Heart right ventricle (tissue), 16 donors: Measurements from ENCODE around the gene SELPLG. TPM values are rescaled to one million over a fixed set of nuclear protein-coding genes. Genes with fewer than 3 reads are reported as not detected.
"Not testable (repeated sequence)": the region's sequence is repeated elsewhere in the genome, so short reads cannot be mapped to it uniquely, and the experiment has no call there.

Experiments
- ATAC-seq, 8 donors: fragments of 200-7000 bp; cut with Tn5 transposase; one replicate each; pipeline ENCODE4 v1.9.1; 2020; ENCODE audit warnings: mild to moderate bottlenecking in 8 of 8, moderate library complexity in 8 of 8, moderate number of reproducible peaks in 1 of 8
- DNase-seq, 2 donors: peaks; one replicate each; pipeline ENCODE4 v3.0.0-alpha.2; 2020
- H3K27ac ChIP-seq, 10 donors: fragments of 200-600 bp; sonication (generic) in 2 of 10; one replicate each; pipeline versions ENCODE4 v1.5.0 to v1.8.0; 2020 to 2022; ENCODE audit warnings: mild to moderate bottlenecking in 3 of 10
- H3K27me3 ChIP-seq, 7 donors: fragments of 200-600 bp; one replicate each; pipeline ENCODE4 v1.8.0; 2021 to 2022; ENCODE audit warnings: mild to moderate bottlenecking in 2 of 7
- H3K36me3 ChIP-seq, 9 donors: fragments of 200-600 bp; sonication (generic) in 1 of 9; one replicate each; pipeline versions ENCODE4 v1.5.0 to v1.8.0; 2020 to 2022; ENCODE audit warnings: mild to moderate bottlenecking in 2 of 9
- H3K4me1 ChIP-seq, 9 donors: fragments of 200-600 bp; sonication (generic) in 1 of 9; one replicate each; pipeline versions ENCODE4 v1.5.0 to v1.8.0; 2020 to 2022; ENCODE audit warnings: mild to moderate bottlenecking in 4 of 9
- H3K4me3 ChIP-seq, 10 donors: fragments of 200-600 bp; sonication (generic) in 2 of 10; one replicate each; pipeline versions ENCODE4 v1.5.0 to v1.8.0; 2020 to 2022; ENCODE audit warnings: mild to moderate bottlenecking in 7 of 10, moderate library complexity in 2 of 10
- H3K9me3 ChIP-seq, 11 donors: fragments of 200-600 bp in 10 of 11; sonication (generic) in 2 of 11; one replicate each; pipeline versions ENCODE4 v1.5.0 to v1.8.0; 2013 to 2022; ENCODE audit warnings: mild to moderate bottlenecking in 2 of 11, control low read depth in 1 of 11, moderate library complexity in 1 of 11
- WGBS, 2 donors: extraction: QIAGEN DNeasy Blood & Tissue Kit; methylation state at CpG; one replicate each; pipeline ENCODE4 v1.1.7; 2013; ENCODE audit warnings: inconsistent platforms in 1 of 2; 5-methylcytosine and 5-hydroxymethylcytosine counted together
- intact Hi-C, 10 donors: fragments of 100-400 bp; cut with DNase I; formaldehyde crosslinking; loops; one replicate each; pipeline versions ENCODE4 v1.11.1 to v1.14.2; 2022
- polyA plus RNA-seq, 2 donors: library from polyadenylated mRNA; stranded (reverse); fragments of 200-250 nt; gene quantifications; one replicate each; pipeline ENCODE4 v1.2.3, GENCODE V29; 2013
- total RNA-seq, 10 donors: library from RNA; stranded (reverse); fragmentation: NEBNext Ultra II Directional in 3 of 10; extraction: Animal tissue kit (Norgen Biotek cat#: 25700) in 3 of 10; gene quantifications; one replicate each; pipeline versions ENCODE4 v1.2.1 to v1.2.4, GENCODE V29; 2021 to 2023
- TF ChIP-seq, protein P1 (sequence below), 9 donors: fragments of 200-600 bp; sonication (generic) in 2 of 9; IDR thresholded peaks; one replicate each; pipeline versions ENCODE4 v1.5.0 to v1.8.0; 2021 to 2022; ENCODE audit warnings: antibody characterized with exemption in 9 of 9, mild to moderate bottlenecking in 5 of 9, moderate library complexity in 1 of 9
- donor health status: Arrhythmogenic right ventricular cardiomyopathy.
- donor health status: ischemic (EF 13 %, LVEDD 7.1; RV severe dilation, severe dysfunction).
- donor health status: healthy with polysubstance abuse.
- donor health status: DM: no; HTN: yes; CAD: no.
- donor health status: DM: no; HTN: no; CAD: no.
- donor health status: ischemic (EF 25% LVEDD 6.9; RV normal size, moderate dysfunction).
- donor health status: ischemic (EF 25% LVEDD 5.7; RV mildly dilated, moderate dysfunction).
- donor health status: healthy.
- donor health status: DM: yes; HTN: yes; CAD: no.
- donor health status: Ischemic cardiomyopathy.
- donor health status: ischemic (EF 35%, LVEDD 5.7; RV mildly dilated, moderate dysfunction).
- donor health status: nonischemic (EF 11% LVEDD 7.7; RV severe dilation, severe dysfunction).
- donor health status: DM: yes; HTN: yes; CAD: no.
- donor health status: PGD.
- donor health status: ischemic (EF 29% LVEDD 5.4; RV normal size, mild dysfunction).
- donor health status: nonischemic (EF 23%, LVEDD 6.1; RV moderate dilation, normal function).

SELPLG gene
- total and polyA plus RNA-seq, 12 donors, result 0.88 to 17.6 (median 2.4) TPM

DNA sequence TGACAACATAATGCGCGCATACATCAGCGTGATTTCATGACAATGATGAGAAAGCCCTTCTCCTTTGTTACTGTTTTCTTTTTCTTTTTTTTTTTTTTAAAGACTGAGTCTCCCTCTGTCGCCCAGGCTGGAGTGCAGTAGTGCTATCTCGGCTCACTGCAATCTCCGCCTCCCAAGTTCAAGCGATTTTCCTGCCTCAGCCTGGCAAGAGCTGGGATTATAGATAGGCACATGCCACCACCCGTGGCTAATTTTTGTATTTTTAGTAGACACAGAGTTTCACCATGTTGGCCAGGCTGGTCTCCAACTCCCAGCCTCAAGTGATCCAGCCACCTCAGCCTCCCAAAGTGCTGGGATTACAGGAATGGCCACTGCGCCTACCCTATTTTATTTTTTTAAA is 20.9 kb upstream of the SELPLG start:
- intact Hi-C loops, H3K4me3 ChIP-seq, H3K9me3 ChIP-seq, H3K27me3 ChIP-seq: not testable (repeated sequence)
- Histone ChIP-seq H3K36me3 (peaks cover 0 to 92% (median 24%) of the 10 kb centered on the region in 9 donors), H3K4me1 (peaks cover 0 to 55% (median 24%) of the 10 kb centered on the region in 9 donors), H3K27ac (peak overlapping the region in 9 of 10 donors; percentile 2 to 80 (median 70))
- TF ChIP-seq, protein P1, sequence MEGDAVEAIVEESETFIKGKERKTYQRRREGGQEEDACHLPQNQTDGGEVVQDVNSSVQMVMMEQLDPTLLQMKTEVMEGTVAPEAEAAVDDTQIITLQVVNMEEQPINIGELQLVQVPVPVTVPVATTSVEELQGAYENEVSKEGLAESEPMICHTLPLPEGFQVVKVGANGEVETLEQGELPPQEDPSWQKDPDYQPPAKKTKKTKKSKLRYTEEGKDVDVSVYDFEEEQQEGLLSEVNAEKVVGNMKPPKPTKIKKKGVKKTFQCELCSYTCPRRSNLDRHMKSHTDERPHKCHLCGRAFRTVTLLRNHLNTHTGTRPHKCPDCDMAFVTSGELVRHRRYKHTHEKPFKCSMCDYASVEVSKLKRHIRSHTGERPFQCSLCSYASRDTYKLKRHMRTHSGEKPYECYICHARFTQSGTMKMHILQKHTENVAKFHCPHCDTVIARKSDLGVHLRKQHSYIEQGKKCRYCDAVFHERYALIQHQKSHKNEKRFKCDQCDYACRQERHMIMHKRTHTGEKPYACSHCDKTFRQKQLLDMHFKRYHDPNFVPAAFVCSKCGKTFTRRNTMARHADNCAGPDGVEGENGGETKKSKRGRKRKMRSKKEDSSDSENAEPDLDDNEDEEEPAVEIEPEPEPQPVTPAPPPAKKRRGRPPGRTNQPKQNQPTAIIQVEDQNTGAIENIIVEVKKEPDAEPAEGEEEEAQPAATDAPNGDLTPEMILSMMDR (IDR thresholded peaks at IDR 0.05), result peak in 1 of 9 donors; percentile 3
- 61 to 68% methylated on average over 9 of the region's 9 CpGs for WGBS, 2 donors
- DNase-seq, result peak in 1 of 2 donors; percentile 56
- peak; percentile 63 to 89 (median 74) for ATAC-seq

DNA sequence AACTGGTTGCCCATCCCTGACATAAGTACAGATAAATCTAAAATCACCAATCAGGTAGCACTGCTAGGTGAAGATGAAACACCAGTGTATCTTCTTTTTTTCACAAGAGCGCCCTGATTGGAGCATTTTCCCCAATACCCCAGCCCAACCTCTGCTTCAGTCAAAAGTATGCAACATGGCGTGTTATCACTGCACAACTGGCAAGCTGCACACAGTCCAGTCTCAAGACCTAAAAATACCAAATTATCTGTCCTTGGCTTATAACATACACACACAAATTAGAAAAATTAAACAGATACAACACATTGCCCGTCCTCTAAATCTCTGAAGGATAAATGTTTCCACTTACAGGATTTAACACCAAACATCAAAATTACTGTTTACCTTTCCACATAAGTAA is 20.2 kb upstream of the SELPLG start:
- Histone ChIP-seq H3K27me3 (no peaks in the 10 kb centered on the region), H3K27ac (peak overlapping the region; percentile 5 to 80 (median 66)), H3K4me1 (peaks cover 0 to 59% (median 26%) of the 10 kb centered on the region in 9 donors), H3K9me3 (no peaks in the 10 kb centered on the region), H3K36me3 (peaks cover 0 to 94% (median 23%) of the 10 kb centered on the region in 9 donors), H3K4me3 (no peak overlapping the region)
- TF ChIP-seq, protein P1 (IDR thresholded peaks at IDR 0.05), result no peak
- intact Hi-C loops, result no loop called here
- ATAC-seq (peak in 7 of 8 donors; percentile 32 to 87 (median 71)), DNase-seq (no peak)
- 59 to 77% methylated on average over 3 of the region's 3 CpGs for WGBS, 2 donors

- Histone ChIP-seq H3K27me3 (no peaks in the 10 kb centered on the region), H3K4me1 (peaks cover 0 to 52% (median 26%) of the 10 kb centered on the region in 9 donors), H3K4me3 (no peak overlapping the region), H3K27ac (peak overlapping the region in 9 of 10 donors; percentile 5 to 80 (median 70)), H3K36me3 (peaks cover 0 to 94% (median 30%) of the 10 kb centered on the region in 9 donors), H3K9me3 (no peaks in the 10 kb centered on the region)
- TF ChIP-seq, protein P1 (IDR thresholded peaks at IDR 0.05), result no peak
- ATAC-seq, result no peak
- no peak for DNase-seq
- intact Hi-C loops, result no loop called here
Measured at GRCh38 chr12:108653082-108653516, 19.4 kb upstream of the SELPLG start.

- 54 to 66% methylated on average over 2 of the region's 2 CpGs for WGBS, 2 donors
- TF ChIP-seq, protein P1 (IDR thresholded peaks at IDR 0.05), result no peak
Measured at GRCh38 chr12:108650083-108650482, 16.4 kb upstream of the SELPLG start.

More at GRCh38 chr12:108650083-108650482, 16.4 kb upstream of the SELPLG start:
- peaks cover 3 to 77% (median 39%) of the 10 kb centered on the region in 9 donors for H3K4me1 ChIP-seq
- no peak for DNase-seq
- peak overlapping the region in 4 of 10 donors; percentile 13 to 46 (median 16) for H3K27ac ChIP-seq
- no peaks in the 10 kb centered on the region for H3K9me3 ChIP-seq
- no peaks in the 10 kb centered on the region for H3K27me3 ChIP-seq
- no peak overlapping the region for H3K4me3 ChIP-seq
- intact Hi-C loops, result no loop called here
- peaks cover 0 to 100% (median 20%) of the 10 kb centered on the region in 9 donors for H3K36me3 ChIP-seq
- no peak for ATAC-seq
